HG03469 (cell line): ENCODE results near the gene GFAP.

Experiments
- ATAC-seq: cut with Tn5 transposase; IDR thresholded peaks from one replicate; pipeline ENCODE4 v1.9.1; 2021; ENCODE audit warnings: mild to moderate bottlenecking, moderate library complexity, moderate number of reproducible peaks; ENCODE audit not compliant: unreplicated experiment

The GFAP gene

DNA sequence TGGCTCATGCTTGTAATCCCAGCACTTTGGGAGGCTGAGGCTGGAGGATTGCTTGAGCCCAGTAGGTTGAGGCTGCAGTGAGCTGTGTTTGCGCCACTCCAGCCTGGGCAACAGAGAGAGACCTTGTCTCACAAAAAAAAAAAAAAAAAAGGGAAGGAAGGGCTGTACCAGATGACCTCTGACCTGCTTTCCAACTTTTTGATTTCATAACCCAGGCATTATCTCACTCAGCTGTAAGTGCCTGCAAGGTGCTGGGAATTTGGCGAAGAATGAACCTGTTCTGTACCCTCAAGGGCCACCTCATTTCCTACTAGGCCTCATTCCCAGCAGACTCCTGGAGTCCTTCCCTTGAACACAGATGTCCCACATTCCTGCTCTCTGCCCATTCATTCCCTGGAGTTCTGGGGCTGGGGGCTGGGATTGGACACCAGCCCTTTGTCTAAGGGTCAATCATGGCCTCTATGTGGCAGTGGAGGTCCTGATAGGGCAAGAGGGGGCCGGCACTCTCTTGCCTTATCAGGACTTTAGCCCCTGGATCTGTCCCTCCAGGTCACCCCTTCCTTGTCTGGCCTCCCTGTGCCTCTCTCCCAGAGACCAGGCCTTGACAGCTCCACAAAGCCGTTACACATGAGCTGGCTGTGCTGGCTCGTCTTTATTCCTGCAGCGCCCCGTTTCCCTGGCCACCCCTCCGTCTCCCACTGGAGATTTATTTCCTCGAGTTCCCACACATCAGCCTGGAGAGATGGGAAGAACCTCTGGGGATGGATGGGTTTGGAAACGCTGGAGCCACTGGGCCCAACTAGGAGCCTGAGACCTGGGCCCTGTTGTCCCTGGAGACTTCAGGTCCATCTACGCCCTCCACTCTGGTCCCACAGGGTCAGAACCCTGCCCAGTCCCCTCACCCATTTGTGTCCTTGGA lies 821 bp upstream of the GFAP start:
- no peak for ATAC-seq

DNA sequence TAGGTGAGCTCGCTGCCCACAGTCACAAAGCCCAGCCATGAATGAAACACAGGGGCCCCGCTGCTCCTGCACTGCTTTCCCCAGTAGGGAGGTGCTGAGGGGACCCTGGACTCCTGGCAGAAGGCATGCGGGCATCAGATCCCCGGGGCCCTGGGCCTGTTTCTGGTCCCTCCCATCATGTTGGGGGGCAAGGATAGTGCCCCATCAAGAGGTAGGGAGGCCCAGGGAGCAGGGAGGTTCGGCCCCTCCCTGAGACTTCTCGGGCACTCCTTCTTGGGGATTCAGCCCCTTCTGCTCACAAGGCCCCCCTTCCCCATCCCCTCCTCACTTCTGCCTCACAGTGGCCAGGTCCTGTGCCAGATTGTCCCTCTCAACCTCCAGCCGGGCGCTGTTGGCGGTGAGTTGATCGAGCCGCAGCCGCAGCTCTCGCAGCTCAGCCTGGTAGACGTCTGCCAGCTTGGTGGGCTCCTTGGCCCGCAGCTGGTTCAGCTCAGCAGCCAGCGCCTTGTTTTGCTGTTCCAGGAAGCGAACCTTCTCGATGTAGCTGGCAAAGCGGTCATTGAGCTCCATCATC lies 515 bp downstream of the GFAP start:
- no peak for ATAC-seq

GRCh38 chr17:44914148-44914547 lies 1.2 kb downstream of the GFAP start:
- no peak for ATAC-seq

GRCh38 chr17:44913676-44914075 lies 1.6 kb downstream of the GFAP start:
- ATAC-seq, result no peak

DNA sequence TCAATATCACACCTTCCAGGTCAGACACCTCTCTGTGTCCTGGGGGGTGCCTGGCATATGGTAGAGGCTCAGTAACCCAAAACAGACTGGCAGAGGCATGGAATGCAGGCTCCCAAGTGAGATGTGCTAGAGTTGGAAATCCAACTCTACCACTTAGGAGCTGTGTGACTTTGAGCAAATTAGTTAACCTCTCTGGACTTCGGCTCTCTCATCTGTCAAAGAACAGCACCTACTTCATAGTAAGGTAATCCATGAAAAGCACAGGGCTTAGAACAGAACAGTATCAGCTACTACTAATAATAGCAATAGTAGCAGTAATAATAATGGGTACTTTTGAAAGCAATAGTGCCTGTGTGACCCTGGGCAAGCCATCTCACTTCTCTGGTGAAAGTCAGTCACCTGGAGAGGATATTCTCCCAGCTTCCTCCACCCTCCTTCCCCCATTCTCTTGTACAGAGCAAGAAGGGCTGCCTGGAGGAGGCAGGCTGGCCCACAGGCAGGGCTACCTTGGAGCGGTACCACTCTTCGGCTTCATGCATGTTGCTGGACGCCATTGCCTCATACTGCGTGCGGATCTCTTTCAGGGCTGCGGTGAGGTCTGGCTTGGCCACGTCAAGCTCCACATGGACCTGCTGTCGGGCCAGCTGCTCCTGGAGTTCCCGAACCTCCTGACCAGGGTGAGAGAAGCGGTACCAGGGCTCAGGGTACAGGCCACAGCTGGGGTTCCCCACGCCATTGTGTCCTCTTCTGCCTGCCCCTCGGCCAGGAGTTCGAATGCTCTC lies 2.3 kb downstream of the GFAP start:
- no peak for ATAC-seq

- no peak for ATAC-seq
Observed at GRCh38 chr17:44911133-44912001, 3.9 kb downstream of the GFAP start.

- no peak for ATAC-seq
Observed at GRCh38 chr17:44910231-44911106, 4.8 kb downstream of the GFAP start.

DNA sequence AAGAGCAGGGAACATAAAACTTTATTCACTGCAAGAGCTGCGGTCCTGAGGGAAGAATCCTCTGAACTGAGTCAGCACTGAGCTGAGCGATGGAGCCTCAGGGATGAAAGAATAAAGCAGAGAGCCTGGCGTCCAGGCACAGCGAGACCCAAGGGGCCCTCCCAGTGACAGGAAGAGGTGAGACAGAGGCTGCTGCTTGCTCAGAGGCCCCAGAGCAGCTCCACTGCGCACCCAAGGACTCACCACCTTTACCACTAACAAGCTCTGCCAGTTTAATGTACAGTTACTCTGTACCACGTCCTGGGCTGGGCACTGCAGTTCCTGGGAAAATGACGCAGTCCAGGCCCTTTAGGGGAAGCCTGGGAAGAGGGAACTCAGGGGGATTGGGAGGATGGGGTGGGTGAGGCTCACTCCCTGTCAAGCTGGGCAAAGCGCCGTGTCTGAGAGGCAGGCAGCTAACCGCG lies 5.6 kb downstream of the GFAP start:
- no peak for ATAC-seq

DNA sequence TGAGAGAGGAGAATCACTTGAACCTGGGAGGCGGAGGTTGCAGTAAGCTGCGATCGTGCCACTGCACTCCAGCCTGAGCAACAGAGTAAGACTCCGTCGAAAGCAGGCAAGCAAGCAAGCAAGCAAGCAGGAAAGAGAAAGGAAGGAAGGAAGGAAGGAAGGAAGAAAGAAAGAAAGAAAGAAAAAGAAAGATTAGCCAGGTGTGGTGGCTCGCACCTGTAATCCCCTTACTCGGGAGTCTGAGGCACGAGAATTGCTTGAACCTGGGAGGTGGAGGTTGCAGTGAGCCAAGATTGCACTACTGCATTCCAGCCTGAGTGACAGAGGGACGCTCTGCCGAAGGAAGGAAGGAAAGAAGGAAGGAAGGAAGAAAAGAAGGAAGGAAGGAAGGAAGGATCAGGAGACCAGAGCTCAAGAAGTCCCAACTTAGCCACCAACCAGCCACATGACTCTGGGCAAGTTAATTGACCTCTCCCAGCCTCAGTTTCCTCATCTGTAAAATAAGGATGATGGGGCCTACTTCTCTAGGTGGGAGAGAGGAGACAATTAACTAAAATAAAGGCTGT lies 6.5 kb downstream of the GFAP start:
- ATAC-seq, result no peak

- ATAC-seq, result no peak
Observed at GRCh38 chr17:44907729-44908470, 7.4 kb downstream of the GFAP start.

GRCh38 chr17:44906763-44907728 lies 8.3 kb downstream of the GFAP start:
- ATAC-seq, result no peak

DNA sequence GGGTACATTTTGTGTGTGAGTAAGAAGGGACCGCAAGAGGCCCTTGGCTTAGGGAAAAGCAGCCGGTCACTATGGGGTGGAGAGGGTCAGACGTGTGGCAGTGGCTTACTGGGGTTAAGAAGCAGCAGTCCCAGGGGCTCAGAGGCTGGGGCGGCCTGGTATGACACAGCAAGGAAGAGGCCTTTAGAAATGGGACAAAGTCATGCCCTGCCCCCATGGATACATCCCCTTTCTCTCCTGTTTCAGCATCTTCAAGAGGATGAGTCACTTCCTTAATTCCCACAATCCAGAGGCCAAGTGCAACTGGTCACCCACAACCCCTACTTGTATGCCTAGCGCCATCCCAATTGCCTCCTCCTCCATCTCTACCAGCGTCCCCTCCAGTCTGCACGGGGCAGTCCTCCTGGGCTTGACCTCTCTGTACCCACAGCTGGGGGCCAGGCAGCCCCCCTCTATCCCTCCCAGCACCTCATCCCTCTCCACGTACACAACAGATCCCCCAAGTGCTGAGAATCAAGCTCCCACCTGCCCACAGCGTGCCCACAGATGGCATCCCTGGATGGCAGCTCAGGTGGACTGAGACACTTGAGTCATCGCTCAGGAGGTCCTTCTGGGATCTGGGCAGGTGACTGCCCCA lies 9.2 kb downstream of the GFAP start:
- no peak for ATAC-seq

- no peak for ATAC-seq
Observed at GRCh38 chr17:44905006-44906000, 10.0 kb downstream of the GFAP start.

DNA sequence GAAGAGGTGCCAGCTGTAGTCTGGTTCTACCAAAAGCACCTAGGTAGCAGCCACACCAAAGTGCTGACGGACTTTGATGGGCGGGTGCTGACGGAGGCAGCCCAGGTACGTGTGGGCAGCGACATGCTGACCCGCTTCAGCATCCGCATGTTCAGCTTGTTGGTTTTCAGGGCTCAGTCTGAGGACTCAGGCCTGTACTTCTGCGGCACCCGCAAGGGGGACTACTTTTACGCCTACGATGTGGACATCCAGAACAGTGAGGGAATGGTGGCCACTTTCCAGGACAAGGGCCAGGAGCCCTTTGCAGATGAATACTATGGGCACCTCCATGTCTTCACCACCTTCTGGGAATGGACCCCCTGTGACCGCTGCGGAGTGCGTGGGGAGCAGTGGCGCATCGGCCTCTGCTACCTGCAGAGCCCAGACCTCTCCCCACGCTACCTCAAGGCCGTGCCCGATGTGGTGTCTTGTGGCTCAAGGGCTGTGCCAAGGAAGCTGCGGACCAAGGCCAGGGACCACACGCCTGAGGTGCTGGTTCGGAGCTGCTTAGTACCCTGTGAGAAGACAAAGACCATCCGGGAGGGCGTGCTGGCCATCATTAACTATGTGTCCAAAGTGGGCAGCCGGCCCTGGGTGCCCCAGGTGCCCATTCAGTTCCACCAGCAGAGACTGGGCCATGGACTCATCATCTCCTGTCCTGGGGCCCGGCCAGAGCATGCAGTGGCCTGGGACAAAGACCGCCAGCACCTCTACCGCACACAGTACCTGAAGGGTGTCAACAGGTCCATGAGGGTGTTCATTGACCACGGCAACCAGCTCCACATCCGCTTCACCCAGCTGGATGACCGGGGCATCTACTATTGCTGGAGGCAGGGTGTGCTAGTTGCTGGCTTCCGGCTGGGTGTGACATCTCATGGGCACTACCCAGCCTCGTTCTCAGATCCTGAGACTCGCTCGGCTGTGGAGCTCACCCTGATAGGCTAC lies 11.0 kb downstream of the GFAP start:
- ATAC-seq, result no peak
